HCEC 1CT (cell line): ENCODE measurements around the gene TBC1D16.

ENCODE experiments used
- DNase-seq: peaks from one replicate; pipeline ENCODE4 v3.0.0-alpha.2; 2017

TBC1D16 gene

GRCh38 chr17:79936641-79937381, 98.9 kb downstream of the TBC1D16 start:
- DNase-seq: no peak

DNA sequence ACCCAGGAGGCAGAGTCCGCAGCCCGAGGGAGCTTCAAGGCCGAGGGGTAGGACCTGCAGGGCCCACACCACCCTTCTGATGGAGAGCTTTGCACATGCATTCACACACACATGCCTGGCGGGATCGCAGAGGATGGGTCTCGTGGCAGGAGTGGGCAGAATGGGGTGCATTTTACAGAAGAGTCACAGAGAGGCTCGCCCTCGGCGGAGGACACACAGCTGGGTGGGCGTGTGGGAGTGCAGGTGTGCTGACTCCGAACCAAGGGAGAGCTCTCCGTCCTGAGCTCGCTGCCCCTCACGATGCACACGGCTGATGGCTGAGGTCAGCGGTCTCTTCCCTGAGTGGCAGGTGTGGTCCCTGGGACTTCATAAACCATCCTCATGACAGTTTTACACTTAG, 99.6 kb downstream of the TBC1D16 start:
- no peak for DNase-seq

DNA sequence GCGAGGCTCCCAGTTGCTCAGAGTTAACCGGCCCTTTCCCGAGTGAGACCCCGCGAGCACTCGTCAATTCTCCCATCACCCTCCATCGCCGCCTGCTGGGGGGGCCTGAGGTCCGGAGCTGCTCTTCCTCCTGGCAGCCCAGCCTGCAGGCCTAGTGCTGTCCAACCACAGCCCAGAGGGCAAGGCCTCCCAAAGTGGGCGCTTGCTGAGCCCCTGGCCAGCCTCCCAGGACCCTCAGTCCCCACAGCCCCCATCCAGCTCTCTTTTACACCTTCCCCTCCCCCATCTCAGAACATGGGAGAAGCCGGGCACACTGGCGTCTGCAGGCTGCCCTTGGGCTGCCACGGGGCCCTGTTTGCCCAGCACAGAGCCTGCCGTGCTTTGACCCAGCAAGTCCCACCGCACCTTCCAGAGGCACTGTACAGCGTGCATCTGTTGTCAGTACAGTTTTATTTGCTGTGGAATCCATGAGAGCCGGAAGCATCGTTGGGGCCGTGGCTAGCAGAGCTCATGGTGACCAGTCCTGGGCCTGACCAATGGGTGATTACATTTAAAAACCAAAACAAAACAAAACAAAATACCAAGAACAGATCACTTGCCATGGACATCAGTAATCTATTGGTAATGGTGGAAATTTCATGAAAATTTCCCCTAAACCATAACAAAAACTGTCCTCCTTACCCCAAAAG, 100.3 kb downstream of the TBC1D16 start:
- DNase-seq: no peak

GRCh38 chr17:79934653-79934970, 101.1 kb downstream of the TBC1D16 start:
- no peak for DNase-seq

- peak; percentile 5 for DNase-seq
Measured at GRCh38 chr17:79933863-79934652, 101.6 kb downstream of the TBC1D16 start.

GRCh38 chr17:79932451-79933306, 103.0 kb downstream of the TBC1D16 start:
- DNase-seq: no peak

GRCh38 chr17:79931817-79932309, 103.8 kb downstream of the TBC1D16 start:
- no peak for DNase-seq

DNA sequence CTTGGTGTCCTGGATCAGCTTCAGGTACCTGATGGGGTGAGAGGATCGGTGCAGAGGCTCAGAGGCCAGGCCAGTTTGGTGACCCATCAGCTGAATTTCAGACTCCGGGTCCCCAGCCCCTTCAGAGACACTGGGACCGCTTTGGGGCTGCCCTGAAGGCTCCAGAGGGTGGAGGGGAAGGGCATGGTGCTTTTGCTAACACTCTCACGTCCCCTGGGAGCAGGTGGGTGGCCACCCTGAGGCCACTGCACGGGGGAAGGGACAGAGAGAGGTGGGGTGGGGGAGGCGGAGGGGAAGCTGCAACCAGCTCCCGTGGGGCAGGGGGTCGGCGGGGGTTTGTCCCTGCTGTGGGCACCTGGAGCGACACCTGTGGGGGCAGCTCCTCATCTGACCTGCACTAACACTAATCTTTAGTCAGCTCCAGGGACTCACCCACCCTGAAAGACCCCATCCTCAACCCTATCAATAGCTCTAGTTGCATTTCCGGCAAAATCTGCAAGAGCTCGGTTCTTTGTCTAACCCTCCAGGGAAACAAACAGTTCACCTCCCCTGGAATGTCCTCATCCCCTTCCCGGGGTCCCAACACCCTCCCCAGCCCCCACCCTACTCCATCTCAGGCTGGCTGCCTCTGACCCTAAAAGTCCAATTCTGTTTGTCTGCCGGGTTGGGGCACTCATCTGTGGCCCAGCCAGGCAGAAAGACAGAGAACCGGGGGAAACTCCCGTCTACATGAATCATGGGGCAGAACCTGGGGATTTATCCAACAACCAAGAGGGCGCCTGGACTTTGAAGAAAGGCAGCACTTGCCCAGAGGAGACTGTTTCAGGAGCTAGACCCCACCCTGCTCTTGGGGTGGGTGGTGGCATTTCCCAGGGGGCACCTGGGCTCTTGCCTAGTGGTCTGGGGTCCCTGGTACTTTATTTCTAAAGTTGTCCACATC, 104.5 kb downstream of the TBC1D16 start:
- no peak for DNase-seq

DNA sequence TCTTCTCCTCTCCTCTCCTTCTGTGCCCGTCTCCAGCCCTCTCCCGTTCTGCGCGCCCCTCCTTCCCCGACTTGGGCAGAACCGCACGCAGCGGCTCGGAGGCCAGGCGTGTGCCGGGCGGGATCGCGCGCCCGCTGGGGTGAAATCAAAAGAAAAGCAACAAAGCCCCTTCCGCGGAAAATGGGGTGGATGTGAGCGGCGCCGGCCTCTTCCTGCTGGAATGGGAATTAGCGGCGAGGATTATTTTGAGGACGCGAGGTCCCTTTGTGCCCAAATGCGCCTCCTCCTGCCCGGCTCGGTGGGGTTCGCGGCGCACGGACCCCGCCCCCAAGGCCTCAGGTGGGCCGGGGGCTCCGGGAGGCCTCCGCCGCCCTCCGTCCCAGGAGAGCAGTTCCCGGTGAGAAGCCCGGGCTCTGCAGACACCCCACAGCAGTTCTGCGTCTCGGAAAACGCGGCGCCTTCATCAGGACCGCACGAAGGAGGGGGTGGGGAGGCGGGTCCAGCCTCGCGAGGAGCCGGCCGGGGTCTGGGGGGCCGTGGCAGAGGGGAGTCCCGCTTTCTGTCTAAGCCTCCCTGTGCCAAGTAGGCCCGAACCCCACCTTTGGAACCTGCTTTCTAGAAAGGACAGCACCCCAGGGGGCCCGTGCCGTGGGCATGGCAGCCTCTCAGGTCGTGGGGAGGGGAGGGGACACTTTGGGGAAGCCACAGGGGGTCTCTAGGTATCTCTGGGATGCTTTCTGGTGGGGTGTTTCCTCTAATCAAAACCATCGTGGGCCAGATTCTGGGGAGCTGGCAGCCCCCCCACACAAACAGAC, 105.4 kb downstream of the TBC1D16 start:
- DNase-seq: no peak

DNA sequence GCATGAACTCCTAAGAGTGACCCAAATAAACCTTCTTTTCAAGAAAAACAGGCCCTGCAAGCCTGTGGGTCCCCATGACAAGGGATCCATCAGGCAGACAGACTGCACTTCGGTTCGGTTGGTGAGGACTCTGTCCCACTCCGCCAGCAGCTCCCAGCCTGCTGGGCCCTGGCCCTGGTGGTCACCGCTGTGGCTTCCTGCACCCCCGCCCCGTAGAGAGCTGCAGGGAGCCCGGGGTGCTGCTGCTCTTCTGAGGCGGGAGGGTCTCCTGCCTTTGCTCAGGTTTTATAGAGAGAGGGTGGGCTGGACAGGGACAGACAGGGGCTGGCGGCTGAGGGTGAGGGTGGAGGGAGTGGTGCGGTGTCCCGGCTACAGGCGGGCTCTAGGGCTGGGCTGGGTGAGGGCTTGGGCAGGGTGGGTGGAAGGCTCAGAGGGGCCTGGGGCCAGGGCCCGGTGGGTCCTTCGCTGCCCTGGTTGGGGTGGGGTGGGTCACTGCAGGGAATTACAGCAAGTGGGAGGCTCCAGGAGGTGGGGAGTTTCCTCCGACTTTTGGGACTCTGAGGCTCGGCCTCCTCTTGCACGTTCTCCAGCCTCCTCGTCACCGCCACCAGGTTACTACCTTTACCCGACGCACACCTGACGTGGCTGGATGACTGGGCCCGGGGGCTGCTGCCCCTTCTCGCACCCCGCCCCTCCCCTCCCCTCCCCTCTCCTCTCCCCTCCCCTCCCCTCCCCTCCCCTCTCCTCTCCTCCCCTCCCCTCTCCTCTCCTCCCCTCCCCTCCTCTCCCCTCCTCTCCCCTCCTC, 106.2 kb downstream of the TBC1D16 start:
- no peak for DNase-seq

GRCh38 chr17:79928502-79929256, 107.0 kb downstream of the TBC1D16 start:
- no peak for DNase-seq

DNA sequence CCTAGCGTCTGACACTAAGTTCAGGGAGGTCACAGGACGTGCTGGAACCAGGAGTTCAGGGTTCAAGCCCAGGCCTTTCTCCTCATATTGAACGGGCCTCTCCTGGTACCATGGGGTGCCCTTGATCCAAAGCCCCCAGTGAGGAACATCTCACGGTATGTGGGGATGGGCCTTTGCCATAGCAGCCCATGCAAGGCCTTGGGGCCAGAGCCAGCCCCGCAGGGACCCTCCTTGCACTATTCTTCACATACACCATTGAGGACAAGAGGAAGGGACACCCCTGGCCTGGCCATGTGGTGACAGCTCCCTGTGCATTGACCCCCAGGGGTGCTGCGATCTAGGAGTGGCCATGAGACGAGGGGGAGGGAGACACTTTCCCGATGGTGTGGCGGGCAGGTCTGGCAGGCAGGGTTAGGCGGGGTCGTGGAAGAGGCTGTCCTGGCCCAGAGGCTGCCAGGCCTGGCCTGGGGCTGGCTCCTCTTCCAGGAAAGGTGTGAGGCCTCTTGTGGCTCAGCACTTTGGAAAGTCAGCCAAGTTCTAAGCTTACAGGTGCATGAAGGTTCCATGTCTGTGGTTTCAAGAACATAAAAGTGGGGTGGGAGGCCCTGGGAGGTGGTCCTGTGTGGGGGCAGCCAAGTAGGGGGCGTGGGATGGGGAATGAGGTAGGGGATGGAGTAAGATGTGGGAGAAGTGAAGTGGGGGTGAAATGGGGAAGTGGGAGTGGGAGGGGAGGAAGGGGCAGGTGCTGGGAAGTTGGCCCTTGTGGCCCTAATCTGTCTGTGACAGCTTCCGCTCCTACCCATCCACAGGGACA, 107.8 kb downstream of the TBC1D16 start:
- no peak for DNase-seq

- DNase-seq: no peak
Measured at GRCh38 chr17:79927136-79927661, 108.5 kb downstream of the TBC1D16 start.

GRCh38 chr17:79926605-79927135, 109.0 kb downstream of the TBC1D16 start:
- no peak for DNase-seq

- DNase-seq: no peak
Measured at GRCh38 chr17:79926142-79926604, 109.5 kb downstream of the TBC1D16 start.

DNA sequence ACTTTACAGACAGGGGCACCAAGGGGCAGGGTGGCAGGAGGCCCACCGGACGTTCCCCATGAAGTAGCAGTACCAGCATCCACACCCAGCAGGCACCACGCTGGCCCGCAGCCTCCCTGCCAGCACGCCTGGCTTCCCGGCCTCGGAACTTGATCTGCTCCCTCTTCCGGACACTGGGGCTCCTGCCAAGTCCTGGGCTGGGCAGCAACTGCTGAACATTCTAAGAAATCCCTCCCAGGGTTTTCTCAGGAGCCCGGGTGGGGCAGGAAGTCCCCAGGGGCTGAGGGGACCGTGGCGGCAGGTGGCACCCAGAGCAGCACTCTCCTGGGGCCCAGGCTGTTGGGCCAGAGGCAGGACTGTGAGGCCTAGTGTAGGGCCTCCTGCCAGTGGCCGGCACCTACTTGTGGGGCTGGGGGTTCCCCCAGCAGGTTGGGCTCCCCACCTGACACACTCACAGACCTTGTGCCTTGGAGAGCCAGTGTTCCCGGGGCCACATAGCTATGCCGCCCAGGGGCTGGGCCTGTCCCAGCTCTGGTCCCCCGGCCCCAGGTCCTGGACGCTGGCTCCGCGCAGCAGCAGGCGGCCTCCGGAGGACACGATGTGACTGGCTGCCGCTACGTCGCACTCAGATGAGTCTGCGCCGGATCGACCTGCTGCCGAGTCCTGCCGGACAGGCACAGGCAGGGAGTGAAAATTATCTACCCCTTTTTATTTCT, 110.3 kb downstream of the TBC1D16 start:
- DNase-seq: no peak

GRCh38 chr17:79924639-79924976, 111.1 kb downstream of the TBC1D16 start:
- no peak for DNase-seq
